TTC549 (cell line): ENCODE results near the gene PERM1.

Experiments
- FAIRE-seq: peaks from 2 replicates; lab custom pipeline; 2012; peaks lifted over from hg19 to GRCh38; lab: Jason Lieb, UNC

Gene PERM1

GRCh38 chr1:933603-933940, 48.3 kb downstream of the PERM1 start:
- FAIRE-seq, result no peak

GRCh38 chr1:932776-933602, 48.9 kb downstream of the PERM1 start:
- FAIRE-seq, result no peak

- FAIRE-seq, result no peak
Measured at GRCh38 chr1:932173-932510, 49.8 kb downstream of the PERM1 start.

GRCh38 chr1:931380-932172, 50.3 kb downstream of the PERM1 start:
- FAIRE-seq, result no peak

GRCh38 chr1:930633-931138, 51.2 kb downstream of the PERM1 start:
- FAIRE-seq, result no peak

GRCh38 chr1:929712-930632, 51.9 kb downstream of the PERM1 start:
- no peak for FAIRE-seq

- FAIRE-seq, result no peak
Measured at GRCh38 chr1:928825-929661, 52.9 kb downstream of the PERM1 start.

GRCh38 chr1:927748-928147, 54.1 kb downstream of the PERM1 start:
- no peak for FAIRE-seq

GRCh38 chr1:927234-927633, 54.7 kb downstream of the PERM1 start:
- FAIRE-seq, result no peak

- no peak for FAIRE-seq
Measured at GRCh38 chr1:925561-926421, 56.1 kb downstream of the PERM1 start.
